Measurements from ENCODE around the gene NR3C2.

NR3C2 gene

GRCh38 chr4:148101235-148101634 lies 341.0 kb downstream of the NR3C2 start:
- no peak for ATAC-seq
- no peak for TF ChIP-seq RARB (CRISPR knock-in tag; IDR thresholded peaks at IDR 0.05)
- no peak for TF ChIP-seq ZNF70 (CRISPR knock-in tag; IDR thresholded peaks at IDR 0.05)
- TF ChIP-seq ZC3H10 (CRISPR knock-in tag; IDR thresholded peaks at IDR 0.05): no peak

- ATAC-seq: no peak
- TF ChIP-seq ZC3H10 (CRISPR knock-in tag; IDR thresholded peaks at IDR 0.05): no peak
- TF ChIP-seq ZFP3 (CRISPR knock-in tag; IDR thresholded peaks at IDR 0.05): no peak
- no peak for TF ChIP-seq GLIS3 (CRISPR knock-in tag; IDR thresholded peaks at IDR 0.05)
- TF ChIP-seq SNAI2 (CRISPR knock-in tag; IDR thresholded peaks at IDR 0.05): no peak
- TF ChIP-seq ZNF565 (CRISPR knock-in tag; conservative IDR thresholded peaks at IDR 0.05; ENCODE audit: low read depth): no peak
- TF ChIP-seq PPARA (CRISPR knock-in tag; IDR thresholded peaks at IDR 0.05; ENCODE audit: borderline replicate concordance): no peak
- TF ChIP-seq RARB (CRISPR knock-in tag; IDR thresholded peaks at IDR 0.05): no peak
- TF ChIP-seq CSDC2 (CRISPR knock-in tag; IDR thresholded peaks at IDR 0.05): no peak
- no peak for TF ChIP-seq CREB5 (CRISPR knock-in tag; IDR thresholded peaks at IDR 0.05; ENCODE audit: low read depth)
- no peak for TF ChIP-seq ZFP30 (CRISPR knock-in tag; IDR thresholded peaks at IDR 0.05)
- TF ChIP-seq TOX (CRISPR knock-in tag; IDR thresholded peaks at IDR 0.05; ENCODE audit: borderline replicate concordance): no peak
- TF ChIP-seq ISL1 (CRISPR knock-in tag; IDR thresholded peaks at IDR 0.05): no peak
- TF ChIP-seq ZNF70 (CRISPR knock-in tag; IDR thresholded peaks at IDR 0.05): no peak
- TF ChIP-seq OSR1 (CRISPR knock-in tag; IDR thresholded peaks at IDR 0.05): no peak
Observed at GRCh38 chr4:148097801-148098200, 344.4 kb downstream of the NR3C2 start.

- no peak for TF ChIP-seq OSR1 (CRISPR knock-in tag; IDR thresholded peaks at IDR 0.05)
- no peak for TF ChIP-seq BACH2 (CRISPR knock-in tag; IDR thresholded peaks at IDR 0.05; ENCODE audit: borderline replicate concordance)
- no peak for TF ChIP-seq PPARA (CRISPR knock-in tag; IDR thresholded peaks at IDR 0.05; ENCODE audit: borderline replicate concordance)
- no peak for TF ChIP-seq GLIS3 (CRISPR knock-in tag; IDR thresholded peaks at IDR 0.05)
- TF ChIP-seq SNAI2 (CRISPR knock-in tag; IDR thresholded peaks at IDR 0.05): no peak
- TF ChIP-seq ZC3H10 (CRISPR knock-in tag; IDR thresholded peaks at IDR 0.05): no peak
- TF ChIP-seq CSRNP3 (CRISPR knock-in tag; IDR thresholded peaks at IDR 0.05): no peak
- no peak for TF ChIP-seq RARB (CRISPR knock-in tag; IDR thresholded peaks at IDR 0.05)
- TF ChIP-seq ZNF8 (CRISPR knock-in tag; IDR thresholded peaks at IDR 0.05): no peak
- TF ChIP-seq ZFP30 (CRISPR knock-in tag; IDR thresholded peaks at IDR 0.05): no peak
- no peak for TF ChIP-seq CREB5 (CRISPR knock-in tag; IDR thresholded peaks at IDR 0.05; ENCODE audit: low read depth)
- TF ChIP-seq ZNF70 (CRISPR knock-in tag; IDR thresholded peaks at IDR 0.05): no peak
- no peak for TF ChIP-seq ARNTL (CRISPR knock-in tag; IDR thresholded peaks at IDR 0.05; ENCODE audit: borderline replicate concordance, low read depth)
- TF ChIP-seq ZFP3 (CRISPR knock-in tag; IDR thresholded peaks at IDR 0.05): no peak
- no peak for TF ChIP-seq TSHZ2 (CRISPR knock-in tag; IDR thresholded peaks at IDR 0.05)
- ATAC-seq: no peak; the same call in 2 of the 3 replicates
Observed at GRCh38 chr4:148095346-148095923, 346.8 kb downstream of the NR3C2 start.

GRCh38 chr4:148094149-148094548 lies 348.1 kb downstream of the NR3C2 start:
- no peak for ATAC-seq
- TF ChIP-seq ZFP30 (CRISPR knock-in tag; IDR thresholded peaks at IDR 0.05) (no peak), BACH2 (CRISPR knock-in tag; IDR thresholded peaks at IDR 0.05; ENCODE audit: borderline replicate concordance) (no peak), ESRRG (CRISPR knock-in tag; IDR thresholded peaks at IDR 0.05) (no peak), ISL1 (CRISPR knock-in tag; IDR thresholded peaks at IDR 0.05) (no peak), RARB (CRISPR knock-in tag; IDR thresholded peaks at IDR 0.05) (no peak), PPARA (CRISPR knock-in tag; IDR thresholded peaks at IDR 0.05; ENCODE audit: borderline replicate concordance) (no peak), CREB5 (CRISPR knock-in tag; IDR thresholded peaks at IDR 0.05; ENCODE audit: low read depth) (no peak), GLIS3 (CRISPR knock-in tag; IDR thresholded peaks at IDR 0.05) (no peak), CSDC2 (CRISPR knock-in tag; IDR thresholded peaks at IDR 0.05) (no peak), TSHZ2 (CRISPR knock-in tag; IDR thresholded peaks at IDR 0.05) (no peak), POU6F1 (CRISPR knock-in tag; IDR thresholded peaks at IDR 0.05; ENCODE audit: borderline replicate concordance, low read depth) (no peak), TOX (CRISPR knock-in tag; IDR thresholded peaks at IDR 0.05; ENCODE audit: borderline replicate concordance) (no peak), ZFP3 (CRISPR knock-in tag; IDR thresholded peaks at IDR 0.05) (no peak)
